ENCODE results near the gene SS18.

DNA sequence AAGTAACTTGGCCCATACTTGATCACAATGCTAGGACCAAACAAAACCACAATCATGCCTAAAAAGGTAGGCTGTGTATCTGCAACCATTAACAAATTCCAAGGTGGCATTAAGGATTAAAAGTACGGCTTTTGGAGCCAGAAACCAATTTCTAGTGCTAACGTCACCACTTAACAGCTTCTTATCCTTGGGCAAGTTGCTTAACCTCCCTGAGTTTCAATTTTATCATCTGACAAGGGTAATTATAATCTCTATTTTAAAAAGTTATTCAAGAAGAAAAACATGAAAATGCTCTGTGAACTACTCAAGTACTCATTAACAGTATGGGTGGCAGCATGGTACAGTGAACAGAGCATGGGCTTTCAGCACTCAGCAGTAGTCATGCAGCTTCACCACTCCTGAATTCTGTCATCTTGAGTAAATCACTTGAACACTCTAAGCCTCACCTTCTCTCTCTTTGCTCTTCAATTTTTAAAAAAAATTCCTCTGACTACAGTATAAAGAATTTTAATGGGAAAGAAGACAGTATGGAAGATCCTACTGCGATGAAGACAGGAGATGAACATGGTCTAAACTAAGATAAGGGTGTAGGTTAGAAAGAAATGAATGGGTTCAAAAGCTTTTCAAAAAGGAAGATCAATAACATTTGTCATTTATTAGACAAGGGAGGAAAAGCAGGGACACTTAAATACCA is 69.2 kb downstream of the SS18 start:
- TF ChIP-seq, protein P1, sequence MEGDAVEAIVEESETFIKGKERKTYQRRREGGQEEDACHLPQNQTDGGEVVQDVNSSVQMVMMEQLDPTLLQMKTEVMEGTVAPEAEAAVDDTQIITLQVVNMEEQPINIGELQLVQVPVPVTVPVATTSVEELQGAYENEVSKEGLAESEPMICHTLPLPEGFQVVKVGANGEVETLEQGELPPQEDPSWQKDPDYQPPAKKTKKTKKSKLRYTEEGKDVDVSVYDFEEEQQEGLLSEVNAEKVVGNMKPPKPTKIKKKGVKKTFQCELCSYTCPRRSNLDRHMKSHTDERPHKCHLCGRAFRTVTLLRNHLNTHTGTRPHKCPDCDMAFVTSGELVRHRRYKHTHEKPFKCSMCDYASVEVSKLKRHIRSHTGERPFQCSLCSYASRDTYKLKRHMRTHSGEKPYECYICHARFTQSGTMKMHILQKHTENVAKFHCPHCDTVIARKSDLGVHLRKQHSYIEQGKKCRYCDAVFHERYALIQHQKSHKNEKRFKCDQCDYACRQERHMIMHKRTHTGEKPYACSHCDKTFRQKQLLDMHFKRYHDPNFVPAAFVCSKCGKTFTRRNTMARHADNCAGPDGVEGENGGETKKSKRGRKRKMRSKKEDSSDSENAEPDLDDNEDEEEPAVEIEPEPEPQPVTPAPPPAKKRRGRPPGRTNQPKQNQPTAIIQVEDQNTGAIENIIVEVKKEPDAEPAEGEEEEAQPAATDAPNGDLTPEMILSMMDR (IDR thresholded peaks at IDR 0.05; ENCODE audit: poor library complexity), result no peak
- TF ChIP-seq EZH2phosphoT487 (IDR thresholded peaks at IDR 0.05; ENCODE audit: low read depth, severe bottlenecking, unreplicated experiment) (no peak), EZH2 (IDR thresholded peaks at IDR 0.05; ENCODE audit: borderline replicate concordance) (no peak)

Measured in hepatocyte (in vitro differentiated cells).